HG03039 (cell line): ENCODE measurements around the gene SCLT1.
"Not testable (repeated sequence)": the region's sequence is repeated elsewhere in the genome, so short reads cannot be mapped to it uniquely, and the experiment has no call there.

ENCODE experiments used
- ATAC-seq: cut with Tn5 transposase; IDR thresholded peaks from one replicate; pipeline ENCODE4 v1.9.1; 2021; ENCODE audit warnings: mild to moderate bottlenecking, moderate library complexity; ENCODE audit not compliant: unreplicated experiment

The SCLT1 gene

GRCh38 chr4:129077326-129077725, 16.0 kb downstream of the SCLT1 start:
- no peak for ATAC-seq

DNA sequence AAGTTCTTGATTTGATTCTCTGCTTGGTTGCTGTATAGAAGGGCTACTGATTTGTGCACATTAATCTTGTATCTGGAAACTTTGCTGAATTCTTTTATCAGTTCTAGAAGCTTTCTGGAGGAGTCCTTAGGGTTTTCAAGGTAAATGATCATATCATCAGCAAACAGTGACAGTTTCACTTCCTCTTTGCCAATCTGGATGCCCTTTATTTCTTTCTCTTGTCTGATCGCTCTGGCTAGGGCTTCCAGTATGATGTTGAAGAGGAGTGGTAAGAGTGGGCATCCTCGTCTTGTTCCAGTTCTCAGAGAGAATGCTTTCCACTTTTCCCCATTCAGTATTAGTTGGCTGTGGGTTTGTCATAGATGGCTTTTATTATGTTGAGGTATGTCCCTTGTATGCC, 23.8 kb downstream of the SCLT1 start:
- ATAC-seq, result not testable (repeated sequence)

GRCh38 chr4:129064717-129065116, 28.6 kb downstream of the SCLT1 start:
- no peak for ATAC-seq

- ATAC-seq, result no peak
Measured at GRCh38 chr4:129063640-129064039, 29.7 kb downstream of the SCLT1 start.

GRCh38 chr4:129062580-129062979, 30.8 kb downstream of the SCLT1 start:
- no peak for ATAC-seq

DNA sequence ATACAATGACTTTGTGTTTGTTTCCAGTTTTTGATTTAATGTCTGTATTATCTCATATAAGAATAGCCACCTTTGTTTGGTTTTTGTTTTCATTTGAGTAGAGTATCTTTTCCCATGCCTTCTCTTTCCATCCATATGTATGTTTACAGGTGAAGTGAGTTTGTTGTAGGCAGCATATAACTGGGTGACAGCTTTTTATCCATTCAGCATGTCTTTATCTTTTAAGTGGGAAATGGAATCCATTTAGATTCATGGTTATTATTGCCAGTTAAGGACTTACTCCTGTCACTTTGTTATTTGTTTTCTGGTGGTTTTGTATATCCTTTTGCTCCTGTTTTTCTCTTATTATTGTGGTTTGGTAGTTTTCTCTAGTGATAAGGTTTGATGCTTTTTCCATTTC, 34.3 kb downstream of the SCLT1 start:
- no peak for ATAC-seq

GRCh38 chr4:129046055-129046959, 47.0 kb downstream of the SCLT1 start:
- ATAC-seq, result peak; percentile 58

GRCh38 chr4:129043523-129043922, 49.8 kb downstream of the SCLT1 start:
- no peak for ATAC-seq

- no peak for ATAC-seq
Measured at GRCh38 chr4:129040471-129040870, 52.9 kb downstream of the SCLT1 start.

DNA sequence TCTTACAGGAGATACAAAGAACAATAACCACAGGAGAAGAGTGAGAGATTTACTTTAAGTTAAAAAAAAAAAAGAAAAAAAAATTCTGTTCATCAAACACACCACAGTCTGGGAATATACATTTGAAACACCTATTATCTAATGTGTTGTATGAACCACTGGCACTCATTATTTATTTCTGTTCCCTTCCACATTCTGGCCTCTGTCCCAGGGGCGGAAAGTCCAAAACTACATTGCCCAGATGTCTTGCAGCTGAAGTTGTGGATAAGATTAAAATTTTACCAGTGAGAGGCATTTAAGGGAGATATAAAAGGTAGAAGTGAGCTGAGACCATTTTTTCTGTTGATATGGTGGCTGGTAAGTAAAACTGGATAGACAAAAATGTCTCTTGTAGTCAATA, 56.2 kb downstream of the SCLT1 start:
- ATAC-seq, result no peak

- no peak for ATAC-seq
Measured at GRCh38 chr4:129014566-129015509, 78.5 kb downstream of the SCLT1 start.

- ATAC-seq, result no peak
Measured at GRCh38 chr4:129008096-129008495, 85.2 kb downstream of the SCLT1 start.

GRCh38 chr4:128986908-128987307, 106.4 kb downstream of the SCLT1 start:
- ATAC-seq, result no peak

- no peak for ATAC-seq
Measured at GRCh38 chr4:128986019-128986418, 107.3 kb downstream of the SCLT1 start.

DNA sequence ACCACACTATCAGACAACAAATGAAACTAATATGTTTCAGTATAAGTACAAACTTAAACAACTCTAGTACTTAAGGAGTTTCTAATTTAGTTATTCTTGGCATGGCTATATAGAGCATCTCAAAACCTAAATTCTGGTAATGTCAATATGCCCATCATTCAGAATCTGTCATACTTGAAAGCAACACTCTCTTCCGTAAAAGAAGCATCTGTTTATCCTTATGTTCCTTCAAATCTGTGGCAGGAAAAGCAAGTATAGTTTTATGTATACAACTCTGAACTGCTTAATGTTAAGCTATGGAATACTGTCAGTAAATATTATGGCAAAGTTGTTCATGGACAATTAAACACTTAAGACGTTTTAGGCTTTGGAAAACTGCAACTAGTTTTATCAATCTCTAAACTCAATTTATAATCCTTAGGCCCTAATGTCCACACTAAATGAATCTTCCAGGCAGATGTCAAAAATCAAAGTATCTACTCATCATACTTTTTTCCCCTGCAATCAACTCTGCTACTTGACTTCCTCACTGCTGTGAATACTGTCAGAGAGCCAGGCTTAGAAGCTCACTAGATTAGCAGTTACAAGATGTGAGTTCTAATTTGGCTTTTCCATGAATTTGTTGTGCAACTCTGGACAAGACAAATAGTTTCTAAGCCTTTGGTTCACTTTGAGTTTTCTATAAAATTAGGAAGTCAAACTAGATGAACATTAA, 109.4 kb downstream of the SCLT1 start:
- no peak for ATAC-seq

- ATAC-seq, result no peak
Measured at GRCh38 chr4:128981377-128981776, 112.0 kb downstream of the SCLT1 start.

DNA sequence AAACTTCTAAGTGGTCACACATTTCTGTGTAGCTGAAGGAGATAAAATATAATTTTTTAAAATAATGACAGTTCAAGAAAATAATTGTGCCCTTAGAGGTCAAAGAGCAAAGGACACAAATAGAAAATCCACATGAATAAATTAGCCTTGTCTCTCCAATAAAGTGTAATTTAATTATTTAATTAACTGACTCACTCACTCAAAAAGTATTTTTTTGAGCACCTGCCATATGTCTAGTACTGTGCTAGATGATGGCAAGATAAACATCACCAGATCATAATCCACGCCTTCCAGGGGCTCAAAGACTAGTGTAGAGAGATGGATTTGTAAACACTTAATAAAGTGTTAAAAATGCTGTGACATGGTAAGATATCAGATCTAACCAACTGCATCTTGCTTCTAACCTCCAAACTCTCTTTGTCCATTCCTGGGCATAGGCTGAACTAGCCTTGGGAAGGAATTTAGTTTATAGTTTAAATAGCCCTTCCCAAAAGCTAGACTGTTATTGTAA, 112.5 kb downstream of the SCLT1 start:
- no peak for ATAC-seq

GRCh38 chr4:128979934-128980333, 113.4 kb downstream of the SCLT1 start:
- no peak for ATAC-seq

- no peak for ATAC-seq
Measured at GRCh38 chr4:128978985-128979384, 114.4 kb downstream of the SCLT1 start.

- no peak for ATAC-seq
Measured at GRCh38 chr4:128974136-128974581, 119.2 kb downstream of the SCLT1 start.

DNA sequence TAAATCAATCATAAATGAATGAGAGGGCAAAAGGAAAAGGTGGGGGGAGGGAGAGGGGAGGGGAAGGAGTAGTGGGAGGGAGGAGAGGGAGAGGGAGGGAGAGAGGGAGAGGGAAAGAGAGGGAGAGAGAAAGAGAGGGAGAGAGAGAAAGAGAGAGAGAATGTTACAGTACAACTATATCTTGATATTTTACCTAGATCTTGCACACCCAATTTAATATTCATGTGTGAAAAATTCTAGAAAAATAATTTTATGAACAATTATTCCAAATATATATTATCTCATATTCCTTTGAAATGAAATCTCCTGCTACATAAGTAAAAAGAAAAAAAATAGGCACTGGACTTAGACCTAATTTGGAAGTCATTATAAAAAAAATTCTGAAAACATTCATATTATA, 120.0 kb downstream of the SCLT1 start:
- no peak for ATAC-seq
